Stimulated activated effector memory CD8-positive, alpha-beta T cell treated with anti-CD3 and anti-CD28 coated beads, Interleukin-12 subunit alpha, Interleukin-12 subunit beta, amount 100 ng/mL, for 72 hours (primary cell): ENCODE results near the gene UBE2H.
"Not testable (repeated sequence)": the region's sequence is repeated elsewhere in the genome, so short reads cannot be mapped to it uniquely, and the experiment has no call there.

ENCODE experiments used
- ATAC-seq: fragments of 150-1000 bp; cut with Tn5 transposase; 2 replicates; pipeline ENCODE4 v1.10.0; 2021
- DNase-seq, 2 donors: peaks; one replicate each; pipeline ENCODE4 v3.0.0; 2021 to 2022; ENCODE audit warnings: low spot score in 2 of 2
- H3K27ac Mint-ChIP-seq: one replicate; pipeline ENCODE4 v1.8.0; 2022; ENCODE audit warnings: mild to moderate bottlenecking, mixed read lengths
- H3K36me3 Mint-ChIP-seq: one replicate; pipeline ENCODE4 v1.8.0; 2022; ENCODE audit warnings: mild to moderate bottlenecking, mixed read lengths
- H3K4me1 Mint-ChIP-seq: one replicate; pipeline ENCODE4 v1.8.0; 2022; ENCODE audit warnings: mixed read lengths
- H3K4me3 Mint-ChIP-seq: one replicate; pipeline ENCODE4 v1.8.0; 2022; ENCODE audit warnings: mild to moderate bottlenecking, mixed read lengths
- H3K9me3 Mint-ChIP-seq: one replicate; pipeline ENCODE4 v1.8.0; 2022; ENCODE audit warnings: mixed read lengths

Gene UBE2H

GRCh38 chr7:129833353-129833752, 119.4 kb downstream of the UBE2H start:
- not testable (repeated sequence) for ATAC-seq, H3K27ac Mint-ChIP-seq, DNase-seq, H3K9me3 Mint-ChIP-seq, H3K4me3 Mint-ChIP-seq
- peaks cover 55% of the 10 kb centered on the region for H3K36me3 Mint-ChIP-seq
- peaks cover 17% of the 10 kb centered on the region for H3K4me1 Mint-ChIP-seq

GRCh38 chr7:129832701-129833227, 120.0 kb downstream of the UBE2H start:
- H3K4me1 Mint-ChIP-seq: peaks cover 17% of the 10 kb centered on the region
- DNase-seq (no peak), ATAC-seq (no peak)
- peaks cover 60% of the 10 kb centered on the region for H3K36me3 Mint-ChIP-seq
- H3K27ac Mint-ChIP-seq: peak overlapping the region; percentile 4
- no peaks in the 10 kb centered on the region for H3K9me3 Mint-ChIP-seq
- no peak overlapping the region for H3K4me3 Mint-ChIP-seq

- peak overlapping the region; percentile 4 for H3K27ac Mint-ChIP-seq
- no peak for ATAC-seq
- no peak overlapping the region for H3K4me3 Mint-ChIP-seq
These were observed 120.5 kb downstream of the UBE2H start for GRCh38 chr7:129832282-129832681.

GRCh38 chr7:129831424-129832058, 121.2 kb downstream of the UBE2H start:
- H3K4me3 Mint-ChIP-seq: no peak overlapping the region
- H3K27ac Mint-ChIP-seq: peak overlapping the region; percentile 4
- DNase-seq: no peak

More at GRCh38 chr7:129832282-129832681, 120.5 kb downstream of the UBE2H start:
- Mint-ChIP-seq H3K9me3 (no peaks in the 10 kb centered on the region), H3K4me1 (peaks cover 17% of the 10 kb centered on the region), H3K36me3 (peaks cover 57% of the 10 kb centered on the region)
- DNase-seq: no peak

GRCh38 chr7:129830949-129831348, 121.8 kb downstream of the UBE2H start:
- ATAC-seq: no peak
- no peaks in the 10 kb centered on the region for H3K9me3 Mint-ChIP-seq
- H3K27ac Mint-ChIP-seq: no peak overlapping the region
- peaks cover 50% of the 10 kb centered on the region for H3K36me3 Mint-ChIP-seq
- no peak overlapping the region for H3K4me3 Mint-ChIP-seq
- H3K4me1 Mint-ChIP-seq: peaks cover 17% of the 10 kb centered on the region
- no peak for DNase-seq

More at GRCh38 chr7:129831424-129832058, 121.2 kb downstream of the UBE2H start:
- H3K36me3 Mint-ChIP-seq: peaks cover 50% of the 10 kb centered on the region
- peaks cover 17% of the 10 kb centered on the region for H3K4me1 Mint-ChIP-seq
- H3K9me3 Mint-ChIP-seq: no peaks in the 10 kb centered on the region
- ATAC-seq: no peak

GRCh38 chr7:129829737-129830631, 122.8 kb downstream of the UBE2H start:
- ATAC-seq (peak; percentile 36), DNase-seq (peak; percentile 29 to 72)
- Mint-ChIP-seq H3K36me3 (peaks cover 54% of the 10 kb centered on the region), H3K4me3 (peak overlapping the region; percentile 62), H3K27ac (peak overlapping the region; percentile 81), H3K9me3 (no peaks in the 10 kb centered on the region), H3K4me1 (peaks cover 24% of the 10 kb centered on the region)

GRCh38 chr7:129828989-129829736, 123.6 kb downstream of the UBE2H start:
- ATAC-seq: peak; percentile 79
- Mint-ChIP-seq H3K27ac (peak overlapping the region; percentile 81), H3K4me3 (peak overlapping the region; percentile 62), H3K4me1 (peaks cover 27% of the 10 kb centered on the region), H3K9me3 (no peaks in the 10 kb centered on the region), H3K36me3 (peaks cover 46% of the 10 kb centered on the region)
- DNase-seq: peak in 1 of 2 donors; percentile 66

- no peak for DNase-seq
- Mint-ChIP-seq H3K4me3 (no peak overlapping the region), H3K4me1 (peaks cover 27% of the 10 kb centered on the region), H3K9me3 (no peaks in the 10 kb centered on the region), H3K36me3 (peaks cover 36% of the 10 kb centered on the region), H3K27ac (no peak overlapping the region)
- ATAC-seq: no peak
These were observed 124.5 kb downstream of the UBE2H start for GRCh38 chr7:129828078-129828762.

GRCh38 chr7:129827467-129827990, 125.2 kb downstream of the UBE2H start:
- peaks cover 30% of the 10 kb centered on the region for H3K36me3 Mint-ChIP-seq
- DNase-seq (peak in 1 of 2 donors; percentile 46), ATAC-seq (no peak)
- no peak overlapping the region for H3K4me3 Mint-ChIP-seq
- H3K27ac Mint-ChIP-seq: no peak overlapping the region
- H3K4me1 Mint-ChIP-seq: peaks cover 27% of the 10 kb centered on the region
- H3K9me3 Mint-ChIP-seq: no peaks in the 10 kb centered on the region

- Mint-ChIP-seq H3K4me1 (peaks cover 27% of the 10 kb centered on the region), H3K4me3 (peak overlapping the region; percentile 89), H3K36me3 (peaks cover 29% of the 10 kb centered on the region)
- not testable (repeated sequence) for ATAC-seq, H3K27ac Mint-ChIP-seq, DNase-seq, H3K9me3 Mint-ChIP-seq
These were observed 125.9 kb downstream of the UBE2H start for GRCh38 chr7:129826895-129827294.

- H3K36me3 Mint-ChIP-seq: peaks cover 29% of the 10 kb centered on the region
- peaks cover 27% of the 10 kb centered on the region for H3K4me1 Mint-ChIP-seq
- peak overlapping the region; percentile 88 for H3K27ac Mint-ChIP-seq
- peak overlapping the region; percentile 89 for H3K4me3 Mint-ChIP-seq
- H3K9me3 Mint-ChIP-seq: no peaks in the 10 kb centered on the region
- ATAC-seq (peak; percentile 81), DNase-seq (peak; percentile 97 to 98)
These were observed 127.4 kb downstream of the UBE2H start for GRCh38 chr7:129825209-129825970.

GRCh38 chr7:129824291-129825208, 128.2 kb downstream of the UBE2H start:
- Mint-ChIP-seq H3K27ac (peak overlapping the region; percentile 88), H3K4me3 (peak overlapping the region; percentile 89), H3K36me3 (peaks cover 22% of the 10 kb centered on the region), H3K9me3 (no peaks in the 10 kb centered on the region), H3K4me1 (peaks cover 18% of the 10 kb centered on the region)
- DNase-seq (no peak), ATAC-seq (peak; percentile 35)

GRCh38 chr7:129823143-129823542, 129.6 kb downstream of the UBE2H start:
- not testable (repeated sequence) for ATAC-seq, H3K4me3 Mint-ChIP-seq, H3K9me3 Mint-ChIP-seq, H3K4me1 Mint-ChIP-seq, H3K27ac Mint-ChIP-seq, DNase-seq
- peaks cover 18% of the 10 kb centered on the region for H3K36me3 Mint-ChIP-seq
